Breast epithelium (tissue), 4 donors: ENCODE data around the gene UIMC1. TPM values are rescaled to one million over a fixed set of nuclear protein-coding genes. Genes with fewer than 3 reads are reported as not detected.
A peak's percentile ranks its signal among the peaks of the same experiment; 100 is the strongest.

ENCODE experiments used
- DNase-seq, 2 donors: peaks; one replicate each; pipeline ENCODE4 v3.0.0-alpha.2; 2019; ENCODE audit warnings: low spot score in 2 of 2
- H3K27ac ChIP-seq, 2 donors: fragments of 200-600 bp; sonication (generic) in 1 of 2; one replicate each; pipeline ENCODE4 v1.5.1; 2016 to 2019; ENCODE audit warnings: mild to moderate bottlenecking in 1 of 2
- H3K27me3 ChIP-seq, 2 donors: fragments of 200-600 bp; sonication (generic) in 1 of 2; one replicate each; pipeline versions ENCODE4 v1.5.1 to v1.6.0; 2017 to 2019; ENCODE audit warnings: control low read depth in 1 of 2, mild to moderate bottlenecking in 1 of 2
- H3K36me3 ChIP-seq: fragments of 200-600 bp; one replicate; pipeline ENCODE4 v1.5.1; 2019
- H3K4me1 ChIP-seq, 2 donors: fragments of 200-600 bp; sonication (generic); one replicate each; pipeline ENCODE4 v1.5.1; 2016 to 2019; ENCODE audit warnings: control low read depth in 1 of 2
- H3K4me3 ChIP-seq, 3 donors: fragments of 200-600 bp; sonication (generic); 1 replicate in 2 of 3; 2 replicates in 1 of 3; pipeline ENCODE4 v1.5.1; 2016 to 2019; ENCODE audit warnings: mild to moderate bottlenecking in 3 of 3, moderate library complexity in 2 of 3
- H3K9me3 ChIP-seq, 2 donors: fragments of 200-600 bp; sonication (generic) in 1 of 2; one replicate each; pipeline ENCODE4 v1.5.1; 2016 to 2019; ENCODE audit warnings: control low read depth in 1 of 2
- POLR2A ChIP-seq: fragments of 450-650 bp; IDR thresholded peaks from one replicate; pipeline ENCODE4 v1.6.1; 2016; ENCODE audit warnings: antibody characterized with exemption, mild to moderate bottlenecking, moderate library complexity
- POLR2AphosphoS5 ChIP-seq, 3 donors: sonication (generic); formaldehyde crosslinking; IDR thresholded peaks; one replicate each; pipeline ENCODE4 v1.6.1; 2017; ENCODE audit warnings: antibody characterized with exemption in 3 of 3
- intact Hi-C: fragments of 100-400 bp; cut with DNase I; formaldehyde crosslinking; loops from one replicate; pipeline ENCODE4 v1.15.1; 2023; ENCODE audit warnings: low total_unique reads
- total RNA-seq, 3 donors: library from RNA; depleted of rRNA; stranded (reverse); fragments of >200 nt; gene quantifications; one replicate each; pipeline ENCODE4 v1.1.0, GENCODE V29; 2016
- TF ChIP-seq, protein P1 (sequence below), 3 donors: fragments of 450-650 bp; IDR thresholded peaks; one replicate each; pipeline ENCODE4 v1.5.1; 2016 to 2017; ENCODE audit warnings: antibody characterized with exemption in 3 of 3, mild to moderate bottlenecking in 3 of 3, moderate library complexity in 3 of 3

UIMC1 gene
- total RNA-seq, 3 donors from 2014 or later, result 27.8 to 61.3 (median 53.1) TPM

DNA sequence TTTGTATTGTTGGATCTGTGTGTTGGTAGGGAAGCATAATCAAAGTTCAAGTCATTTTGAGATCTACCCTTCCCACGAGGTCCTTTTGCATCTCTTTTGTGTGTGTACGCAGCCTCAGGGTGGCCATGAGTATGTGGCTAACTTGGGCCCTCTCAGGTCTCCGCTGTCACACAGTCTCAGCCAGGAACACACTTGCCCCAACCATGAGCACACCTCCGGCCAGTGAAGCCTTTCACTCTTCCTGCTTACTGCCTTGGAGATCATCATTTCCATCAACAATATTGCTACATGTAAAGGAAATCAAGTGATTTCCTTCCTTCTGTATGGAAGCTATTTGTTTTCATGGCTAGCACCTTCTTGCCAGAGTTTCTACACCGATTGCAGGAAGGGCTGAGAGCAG, 29.9 kb upstream of the UIMC1 start:
- Histone ChIP-seq H3K4me1 (no peaks in the 10 kb centered on the region), H3K27ac (no peak overlapping the region), H3K4me3 (no peak overlapping the region), H3K27me3 (no peaks in the 10 kb centered on the region), H3K9me3 (no peaks in the 10 kb centered on the region), H3K36me3 (no peaks in the 10 kb centered on the region)
- DNase-seq, result no peak
- intact Hi-C loops, result no loop called here
- TF ChIP-seq, protein P1, sequence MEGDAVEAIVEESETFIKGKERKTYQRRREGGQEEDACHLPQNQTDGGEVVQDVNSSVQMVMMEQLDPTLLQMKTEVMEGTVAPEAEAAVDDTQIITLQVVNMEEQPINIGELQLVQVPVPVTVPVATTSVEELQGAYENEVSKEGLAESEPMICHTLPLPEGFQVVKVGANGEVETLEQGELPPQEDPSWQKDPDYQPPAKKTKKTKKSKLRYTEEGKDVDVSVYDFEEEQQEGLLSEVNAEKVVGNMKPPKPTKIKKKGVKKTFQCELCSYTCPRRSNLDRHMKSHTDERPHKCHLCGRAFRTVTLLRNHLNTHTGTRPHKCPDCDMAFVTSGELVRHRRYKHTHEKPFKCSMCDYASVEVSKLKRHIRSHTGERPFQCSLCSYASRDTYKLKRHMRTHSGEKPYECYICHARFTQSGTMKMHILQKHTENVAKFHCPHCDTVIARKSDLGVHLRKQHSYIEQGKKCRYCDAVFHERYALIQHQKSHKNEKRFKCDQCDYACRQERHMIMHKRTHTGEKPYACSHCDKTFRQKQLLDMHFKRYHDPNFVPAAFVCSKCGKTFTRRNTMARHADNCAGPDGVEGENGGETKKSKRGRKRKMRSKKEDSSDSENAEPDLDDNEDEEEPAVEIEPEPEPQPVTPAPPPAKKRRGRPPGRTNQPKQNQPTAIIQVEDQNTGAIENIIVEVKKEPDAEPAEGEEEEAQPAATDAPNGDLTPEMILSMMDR (IDR thresholded peaks at IDR 0.05), result no peak
- no peak for TF ChIP-seq POLR2A
- TF ChIP-seq POLR2AphosphoS5 (IDR thresholded peaks at IDR 0.05), result no peak

DNA sequence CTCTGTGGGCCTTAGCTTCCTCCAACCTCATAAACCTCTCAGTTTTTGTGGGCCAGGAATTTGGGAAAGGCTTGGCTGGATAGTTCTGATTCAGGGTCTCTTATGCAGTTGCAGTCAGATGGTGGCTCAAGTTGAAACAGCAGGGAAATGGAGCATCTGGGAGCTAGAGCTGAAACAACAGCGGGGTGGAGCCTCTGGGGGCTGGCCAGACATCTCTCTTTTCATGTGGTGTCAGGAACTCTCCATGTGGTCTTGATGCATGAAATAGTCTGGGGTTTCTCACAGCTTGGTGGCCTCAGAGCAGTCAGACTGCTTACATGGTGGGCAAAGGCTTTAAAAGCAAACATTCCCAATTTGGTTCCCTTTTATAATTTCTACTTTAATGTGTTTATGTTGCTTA, 29.4 kb upstream of the UIMC1 start:
- H3K4me1 ChIP-seq, result no peaks in the 10 kb centered on the region
- no peak overlapping the region for H3K4me3 ChIP-seq
- intact Hi-C loops, result no loop called here
- H3K27ac ChIP-seq, result no peak overlapping the region
- TF ChIP-seq, protein P1 (IDR thresholded peaks at IDR 0.05), result no peak
- TF ChIP-seq POLR2A (no peak), POLR2AphosphoS5 (IDR thresholded peaks at IDR 0.05) (no peak)
- DNase-seq, result no peak
- no peaks in the 10 kb centered on the region for H3K27me3 ChIP-seq
- H3K9me3 ChIP-seq, result peaks cover 0 to 2% of the 10 kb centered on the region in 2 donors
- H3K36me3 ChIP-seq, result no peaks in the 10 kb centered on the region

DNA sequence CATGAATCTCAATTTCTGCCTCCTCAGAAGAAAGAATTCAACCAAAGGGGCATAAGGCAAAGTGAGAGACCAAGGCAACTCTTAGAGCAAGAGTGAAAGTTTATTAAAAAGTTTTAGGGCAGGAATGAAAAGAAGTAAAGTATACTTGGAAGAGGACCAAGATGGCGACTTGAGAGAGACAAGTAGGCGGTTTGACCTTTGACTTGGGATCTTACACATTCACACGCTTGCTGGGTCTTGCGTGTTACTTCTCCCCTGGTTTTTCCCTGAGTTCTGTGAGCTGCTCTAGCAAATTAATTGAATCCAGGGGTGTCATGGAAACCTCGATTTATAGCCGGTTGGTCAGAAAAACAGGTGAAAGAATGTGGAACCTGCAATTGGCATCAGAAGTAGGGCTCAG, 22.9 kb upstream of the UIMC1 start:
- Histone ChIP-seq H3K4me3 (no peak overlapping the region), H3K27me3 (no peaks in the 10 kb centered on the region), H3K9me3 (peaks cover 0 to 4% of the 10 kb centered on the region in 2 donors), H3K27ac (no peak overlapping the region), H3K4me1 (no peaks in the 10 kb centered on the region), H3K36me3 (no peaks in the 10 kb centered on the region)
- TF ChIP-seq POLR2A (no peak), POLR2AphosphoS5 (IDR thresholded peaks at IDR 0.05) (no peak)
- TF ChIP-seq, protein P1 (IDR thresholded peaks at IDR 0.05), result no peak
- DNase-seq, result no peak
- intact Hi-C loops, result no loop called here

DNA sequence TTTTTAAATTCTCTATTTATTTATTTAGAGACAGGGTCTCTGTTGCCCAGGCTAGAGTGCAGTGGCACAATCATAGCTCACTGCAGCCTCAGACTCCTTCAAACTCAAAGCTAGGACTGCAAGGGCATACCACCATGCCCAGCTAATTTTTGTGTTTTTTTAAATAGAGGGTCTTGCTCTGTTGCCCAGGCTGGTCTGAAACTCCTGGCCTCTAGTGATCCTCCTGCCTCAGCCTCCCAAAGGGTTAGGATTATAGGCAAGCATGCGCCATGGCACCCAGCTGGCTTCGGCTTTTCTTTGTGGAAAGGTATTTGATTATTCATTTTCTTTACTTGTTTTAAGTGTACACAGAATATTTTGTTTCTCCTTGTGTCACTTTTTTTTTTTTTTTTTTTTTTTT, 21.1 kb upstream of the UIMC1 start:
- H3K9me3 ChIP-seq, result peaks cover 0 to 4% of the 10 kb centered on the region in 2 donors
- H3K27me3 ChIP-seq, result no peaks in the 10 kb centered on the region
- intact Hi-C loops, result no loop called here
- no peak overlapping the region for H3K4me3 ChIP-seq
- DNase-seq, result no peak
- H3K27ac ChIP-seq, result no peak overlapping the region
- no peaks in the 10 kb centered on the region for H3K4me1 ChIP-seq
- no peak for TF ChIP-seq POLR2A
- no peak for TF ChIP-seq POLR2AphosphoS5 (IDR thresholded peaks at IDR 0.05)
- TF ChIP-seq, protein P1 (IDR thresholded peaks at IDR 0.05), result no peak
- H3K36me3 ChIP-seq, result no peaks in the 10 kb centered on the region

DNA sequence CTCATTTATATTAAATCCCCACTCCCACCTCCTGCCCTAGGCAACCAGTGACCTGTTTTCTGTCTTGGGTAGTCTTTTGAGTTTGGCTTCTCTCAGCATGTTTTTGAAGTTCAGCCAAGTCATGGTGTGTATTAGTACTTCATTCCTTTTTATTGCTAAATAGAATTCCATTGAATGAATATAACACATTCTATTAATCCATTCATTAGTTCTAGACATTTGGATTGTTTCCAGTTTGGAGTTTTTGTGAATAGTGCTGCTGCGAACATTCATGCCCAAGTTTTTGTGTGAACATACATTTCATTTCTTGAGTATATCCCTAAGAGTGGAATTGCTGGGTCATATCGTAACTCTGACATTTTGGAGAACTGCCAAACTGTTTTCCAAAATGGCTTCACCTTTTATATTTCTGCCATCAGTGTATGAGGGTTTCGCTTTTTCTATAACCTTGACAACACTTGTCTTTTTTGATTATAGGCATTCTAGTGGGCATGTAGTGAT, 18.6 kb upstream of the UIMC1 start:
- Histone ChIP-seq H3K27me3 (no peaks in the 10 kb centered on the region), H3K36me3 (no peaks in the 10 kb centered on the region), H3K9me3 (no peaks in the 10 kb centered on the region), H3K27ac (peak overlapping the region; percentile 29 to 35), H3K4me1 (no peaks in the 10 kb centered on the region), H3K4me3 (no peak overlapping the region)
- TF ChIP-seq, protein P1 (IDR thresholded peaks at IDR 0.05), result no peak
- TF ChIP-seq POLR2A, result no peak
- no peak for TF ChIP-seq POLR2AphosphoS5 (IDR thresholded peaks at IDR 0.05)
- intact Hi-C loops, result no loop called here
- no peak for DNase-seq
